Upper lobe of left lung (tissue), 4 donors: ENCODE results near the gene CFAP299.

Experiments used
- CTCF ChIP-seq, 6 experiments: fragments of 450-650 bp in 4 of 6; fragments of 200-600 bp in 2 of 6; sonication (generic) in 2 of 6; IDR thresholded peaks; one replicate each; pipeline ENCODE4 v1.5.1; 2016 to 2019; ENCODE audit warnings: antibody characterized with exemption in 6 of 6
- EP300 ChIP-seq, 4 donors: sonication (generic); formaldehyde crosslinking; IDR thresholded peaks; one replicate each; pipeline ENCODE4 v1.5.1; 2017; ENCODE audit warnings: antibody characterized with exemption in 4 of 4, control low read depth in 2 of 4
- POLR2A ChIP-seq, 4 donors: fragments of 450-650 bp; IDR thresholded peaks; one replicate each; pipeline ENCODE4 v1.5.1; 2016 to 2017; ENCODE audit warnings: antibody characterized with exemption in 4 of 4, mild to moderate bottlenecking in 2 of 4
- POLR2AphosphoS5 ChIP-seq, 2 donors: sonication (generic); formaldehyde crosslinking; IDR thresholded peaks; one replicate each; pipeline ENCODE4 v1.5.1; 2017; ENCODE audit warnings: antibody characterized with exemption in 2 of 2

GRCh38 chr4:80560337-80560736 is 224.8 kb downstream of the CFAP299 start:
- no peak for TF ChIP-seq POLR2A (IDR thresholded peaks at IDR 0.05)
- TF ChIP-seq CTCF (IDR thresholded peaks at IDR 0.05) = no peak
- TF ChIP-seq EP300 (IDR thresholded peaks at IDR 0.05) = no peak
- TF ChIP-seq POLR2AphosphoS5 (IDR thresholded peaks at IDR 0.05) = no peak
